ENCODE measurements around the gene ARL6IP4.

ARL6IP4 gene

DNA sequence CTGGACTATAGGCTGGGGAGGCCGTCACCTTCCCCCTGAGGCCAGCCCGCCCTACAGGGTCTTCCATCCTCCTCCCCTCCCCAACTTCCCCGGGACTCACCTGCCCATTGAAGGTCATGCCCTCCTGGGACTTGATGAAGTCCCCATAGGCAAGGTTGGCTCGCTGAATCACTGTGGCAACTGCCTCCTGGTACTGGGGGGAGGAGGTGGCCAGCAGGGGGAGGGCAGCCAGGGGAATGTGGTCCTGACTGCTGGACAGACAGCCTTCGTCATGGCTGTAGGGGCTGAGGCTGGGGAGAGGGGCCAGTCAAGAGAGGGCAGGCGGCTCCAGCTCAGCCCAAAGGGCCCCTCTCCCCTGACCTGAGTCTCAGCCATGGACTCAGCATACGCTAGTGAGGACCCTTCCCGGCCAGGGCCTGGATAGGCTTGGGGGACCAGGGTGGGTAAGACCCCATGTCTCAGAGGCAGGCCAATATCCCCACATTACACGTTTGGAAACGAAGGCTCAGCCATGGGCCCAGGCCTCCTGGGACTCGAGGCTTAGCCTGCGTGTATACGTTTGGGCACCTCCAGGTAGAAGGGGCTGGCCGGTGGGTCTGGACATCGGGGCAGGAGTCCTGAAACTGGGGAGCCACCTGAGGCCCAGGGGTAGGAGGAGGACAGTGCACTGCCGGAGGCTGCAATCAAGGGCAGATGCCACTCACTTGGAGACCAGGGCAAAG, 16.3 kb downstream of the ARL6IP4 start:
- H2AFZ ChIP-seq (ENCODE audit: low read length), result no peak overlapping the region
- no peak for DNase-seq
- no peaks in the 10 kb centered on the region for H3K79me2 ChIP-seq (ENCODE audit: low read length)
- no peak overlapping the region for H3K27ac ChIP-seq (ENCODE audit: low read length)
- no peaks in the 10 kb centered on the region for H3K27me3 ChIP-seq (replicated peaks; ENCODE audit: insufficient read depth, low read length)
- H3K9ac ChIP-seq (ENCODE audit: low read length), result no peak overlapping the region
- H3K9me2 ChIP-seq (replicated peaks; ENCODE audit: insufficient read depth, low read length), result no peaks in the 10 kb centered on the region
- no peak overlapping the region for H3K4me2 ChIP-seq (ENCODE audit: low read depth, low read length)
- no peaks in the 10 kb centered on the region for H4K20me1 ChIP-seq (ENCODE audit: insufficient read depth, low read length)
- H3K36me3 ChIP-seq (replicated peaks; ENCODE audit: insufficient read depth, low read length), result no peaks in the 10 kb centered on the region
- H3K4me1 ChIP-seq (ENCODE audit: low read length), result no peaks in the 10 kb centered on the region
- no peak for TF ChIP-seq EZH2phosphoT487 (IDR thresholded peaks at IDR 0.05; ENCODE audit: low read length)
- TF ChIP-seq, protein P1, sequence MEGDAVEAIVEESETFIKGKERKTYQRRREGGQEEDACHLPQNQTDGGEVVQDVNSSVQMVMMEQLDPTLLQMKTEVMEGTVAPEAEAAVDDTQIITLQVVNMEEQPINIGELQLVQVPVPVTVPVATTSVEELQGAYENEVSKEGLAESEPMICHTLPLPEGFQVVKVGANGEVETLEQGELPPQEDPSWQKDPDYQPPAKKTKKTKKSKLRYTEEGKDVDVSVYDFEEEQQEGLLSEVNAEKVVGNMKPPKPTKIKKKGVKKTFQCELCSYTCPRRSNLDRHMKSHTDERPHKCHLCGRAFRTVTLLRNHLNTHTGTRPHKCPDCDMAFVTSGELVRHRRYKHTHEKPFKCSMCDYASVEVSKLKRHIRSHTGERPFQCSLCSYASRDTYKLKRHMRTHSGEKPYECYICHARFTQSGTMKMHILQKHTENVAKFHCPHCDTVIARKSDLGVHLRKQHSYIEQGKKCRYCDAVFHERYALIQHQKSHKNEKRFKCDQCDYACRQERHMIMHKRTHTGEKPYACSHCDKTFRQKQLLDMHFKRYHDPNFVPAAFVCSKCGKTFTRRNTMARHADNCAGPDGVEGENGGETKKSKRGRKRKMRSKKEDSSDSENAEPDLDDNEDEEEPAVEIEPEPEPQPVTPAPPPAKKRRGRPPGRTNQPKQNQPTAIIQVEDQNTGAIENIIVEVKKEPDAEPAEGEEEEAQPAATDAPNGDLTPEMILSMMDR (IDR thresholded peaks at IDR 0.05; ENCODE audit: low read length), result no peak
- no peak for TF ChIP-seq EZH2 (optimal IDR thresholded peaks at IDR 0.05; ENCODE audit: low read depth, low read length)
- no peak overlapping the region for H3K4me3 ChIP-seq (ENCODE audit: low read length)
- H3F3A ChIP-seq (ENCODE audit: insufficient read depth, low read length), result no peaks in the 10 kb centered on the region
- no peaks in the 10 kb centered on the region for H3K9me3 ChIP-seq (replicated peaks; ENCODE audit: insufficient read depth, low read length)

DNA sequence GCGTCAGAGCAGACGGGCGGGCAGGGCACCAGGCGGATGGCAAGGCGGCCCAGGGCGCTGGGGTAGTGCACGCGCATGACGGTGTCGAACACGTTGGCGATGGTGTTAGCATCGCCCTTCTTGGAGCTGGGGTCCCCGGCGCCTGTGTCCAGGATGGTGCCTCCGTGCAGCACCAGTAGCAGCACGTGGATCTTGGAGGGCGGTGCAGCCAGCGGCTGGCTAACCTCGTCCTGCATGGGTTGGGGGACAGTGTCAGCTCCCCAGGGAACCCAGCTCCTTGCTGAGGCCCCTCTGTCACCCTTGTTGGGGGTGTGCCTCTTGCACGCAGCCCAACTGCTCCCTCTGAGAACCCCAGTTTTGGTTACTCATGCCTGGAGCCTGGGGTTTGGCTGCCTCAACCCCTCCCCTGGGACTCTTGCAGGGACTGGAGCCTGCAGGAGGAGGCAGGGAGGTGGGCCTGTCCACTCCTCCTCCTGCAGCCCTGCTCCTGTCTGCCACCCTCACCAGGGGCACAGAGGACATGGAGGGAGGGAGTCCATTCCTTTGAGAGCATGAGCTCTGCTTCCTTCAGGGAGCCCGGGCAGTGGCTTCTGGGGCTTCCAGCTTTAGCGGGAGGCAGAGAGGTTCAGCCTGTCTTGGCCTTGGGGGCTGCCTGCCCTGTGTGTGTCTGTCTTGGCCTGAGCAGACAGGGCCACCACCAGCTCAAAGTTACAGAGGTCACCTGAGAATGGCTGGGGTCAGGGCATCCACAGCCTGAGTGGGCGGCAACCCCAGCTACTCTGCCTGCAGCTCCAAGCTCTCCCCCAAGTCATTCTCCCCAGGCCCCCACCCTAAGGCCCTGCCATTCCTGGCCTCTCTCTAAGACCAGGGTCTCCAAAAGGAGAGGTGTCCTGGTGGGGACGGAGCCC, 17.1 kb downstream of the ARL6IP4 start:
- H3K4me2 ChIP-seq (ENCODE audit: low read depth, low read length), result no peak overlapping the region
- no peaks in the 10 kb centered on the region for H3K36me3 ChIP-seq (replicated peaks; ENCODE audit: insufficient read depth, low read length)
- no peak for DNase-seq
- H4K20me1 ChIP-seq (ENCODE audit: insufficient read depth, low read length), result no peaks in the 10 kb centered on the region
- no peak overlapping the region for H3K27ac ChIP-seq (ENCODE audit: low read length)
- no peaks in the 10 kb centered on the region for H3K27me3 ChIP-seq (replicated peaks; ENCODE audit: insufficient read depth, low read length)
- H3K9me3 ChIP-seq (replicated peaks; ENCODE audit: insufficient read depth, low read length), result no peaks in the 10 kb centered on the region
- H3F3A ChIP-seq (ENCODE audit: insufficient read depth, low read length), result no peaks in the 10 kb centered on the region
- no peak overlapping the region for H3K4me3 ChIP-seq (ENCODE audit: low read length)
- no peak overlapping the region for H2AFZ ChIP-seq (ENCODE audit: low read length)
- no peaks in the 10 kb centered on the region for H3K79me2 ChIP-seq (ENCODE audit: low read length)
- no peaks in the 10 kb centered on the region for H3K9me2 ChIP-seq (replicated peaks; ENCODE audit: insufficient read depth, low read length)
- H3K4me1 ChIP-seq (ENCODE audit: low read length), result no peaks in the 10 kb centered on the region
- TF ChIP-seq, protein P1 (IDR thresholded peaks at IDR 0.05; ENCODE audit: low read length), result no peak
- TF ChIP-seq EZH2 (optimal IDR thresholded peaks at IDR 0.05; ENCODE audit: low read depth, low read length) (no peak), EZH2phosphoT487 (IDR thresholded peaks at IDR 0.05; ENCODE audit: low read length) (no peak)
- no peak overlapping the region for H3K9ac ChIP-seq (ENCODE audit: low read length)

DNA sequence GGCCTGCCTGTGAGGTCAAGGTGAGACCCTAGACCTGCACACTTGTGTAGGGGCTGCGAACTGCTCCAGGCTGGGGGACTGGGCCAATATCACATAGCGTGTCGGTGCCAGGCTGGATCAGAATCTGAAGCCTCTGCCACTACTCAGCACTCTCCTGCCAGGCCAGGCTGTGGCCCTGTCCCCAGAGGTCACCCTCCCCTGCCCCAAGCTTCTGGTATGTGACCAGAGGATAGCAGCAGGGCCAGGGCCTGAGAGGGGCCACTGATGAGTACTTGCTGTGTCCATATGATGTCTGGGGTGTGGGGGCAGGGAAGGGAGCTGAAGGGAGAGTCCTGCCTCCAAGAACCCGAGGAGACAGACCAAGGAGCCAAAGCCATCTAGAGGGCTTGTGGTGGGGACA, 17.8 kb downstream of the ARL6IP4 start:
- no peaks in the 10 kb centered on the region for H3F3A ChIP-seq (ENCODE audit: insufficient read depth, low read length)
- no peak overlapping the region for H3K9ac ChIP-seq (ENCODE audit: low read length)
- H3K4me3 ChIP-seq (ENCODE audit: low read length), result no peak overlapping the region
- no peak for DNase-seq
- no peak overlapping the region for H3K27ac ChIP-seq (ENCODE audit: low read length)
- H3K4me2 ChIP-seq (ENCODE audit: low read depth, low read length), result no peak overlapping the region
- no peaks in the 10 kb centered on the region for H3K9me2 ChIP-seq (replicated peaks; ENCODE audit: insufficient read depth, low read length)
- no peaks in the 10 kb centered on the region for H3K4me1 ChIP-seq (ENCODE audit: low read length)
- no peaks in the 10 kb centered on the region for H3K27me3 ChIP-seq (replicated peaks; ENCODE audit: insufficient read depth, low read length)
- no peaks in the 10 kb centered on the region for H3K36me3 ChIP-seq (replicated peaks; ENCODE audit: insufficient read depth, low read length)
- no peaks in the 10 kb centered on the region for H3K9me3 ChIP-seq (replicated peaks; ENCODE audit: insufficient read depth, low read length)
- H2AFZ ChIP-seq (ENCODE audit: low read length), result no peak overlapping the region
- no peaks in the 10 kb centered on the region for H3K79me2 ChIP-seq (ENCODE audit: low read length)
- TF ChIP-seq, protein P1 (IDR thresholded peaks at IDR 0.05; ENCODE audit: low read length), result no peak
- TF ChIP-seq EZH2 (optimal IDR thresholded peaks at IDR 0.05; ENCODE audit: low read depth, low read length) (no peak), EZH2phosphoT487 (IDR thresholded peaks at IDR 0.05; ENCODE audit: low read length) (no peak)
- no peaks in the 10 kb centered on the region for H4K20me1 ChIP-seq (ENCODE audit: insufficient read depth, low read length)

Data from MM.1S (cell line).